Measurements from ENCODE around the gene SH3PXD2A.

SH3PXD2A gene

GRCh38 chr10:103766751-103767505 is 88.4 kb downstream of the SH3PXD2A start:
- no peak overlapping the region for H3K4me3 ChIP-seq (ENCODE audit: low read depth, low read length)
- DNase-seq (ENCODE audit: low read depth): no peak
- no peak for TF ChIP-seq CTCF (IDR thresholded peaks at IDR 0.05; ENCODE audit: control insufficient read depth, extremely low read depth, insufficient read depth)

- no peak for DNase-seq (ENCODE audit: low read depth)
- H3K4me3 ChIP-seq (ENCODE audit: low read depth, low read length): no peak overlapping the region
- no peak for TF ChIP-seq CTCF (IDR thresholded peaks at IDR 0.05; ENCODE audit: control insufficient read depth, extremely low read depth, insufficient read depth)
These were observed 89.4 kb downstream of the SH3PXD2A start for GRCh38 chr10:103765981-103766380.

GRCh38 chr10:103765168-103765567 is 90.2 kb downstream of the SH3PXD2A start:
- no peak overlapping the region for H3K4me3 ChIP-seq (ENCODE audit: low read depth, low read length)
- TF ChIP-seq CTCF (IDR thresholded peaks at IDR 0.05; ENCODE audit: control insufficient read depth, extremely low read depth, insufficient read depth): no peak
- no peak for DNase-seq (ENCODE audit: low read depth)

GRCh38 chr10:103764296-103765088 is 90.9 kb downstream of the SH3PXD2A start:
- no peak for DNase-seq (ENCODE audit: low read depth)
- TF ChIP-seq CTCF (IDR thresholded peaks at IDR 0.05; ENCODE audit: control insufficient read depth, extremely low read depth, insufficient read depth): no peak
- H3K4me3 ChIP-seq (ENCODE audit: low read depth, low read length): no peak overlapping the region

- H3K4me3 ChIP-seq (ENCODE audit: low read depth, low read length): no peak overlapping the region
- no peak for DNase-seq (ENCODE audit: low read depth)
- no peak for TF ChIP-seq CTCF (IDR thresholded peaks at IDR 0.05; ENCODE audit: control insufficient read depth, extremely low read depth, insufficient read depth)
These were observed 91.8 kb downstream of the SH3PXD2A start for GRCh38 chr10:103763374-103764202.

GRCh38 chr10:103762916-103763315 is 92.5 kb downstream of the SH3PXD2A start:
- no peak for TF ChIP-seq CTCF (IDR thresholded peaks at IDR 0.05; ENCODE audit: control insufficient read depth, extremely low read depth, insufficient read depth)
- no peak overlapping the region for H3K4me3 ChIP-seq (ENCODE audit: low read depth, low read length)
- no peak for DNase-seq (ENCODE audit: low read depth)

Data from LNCaP clone FGC (cell line).